K562 (cell line): ENCODE measurements around the gene ACYP2. TPM values are rescaled to one million over a fixed set of nuclear protein-coding genes. Genes with fewer than 3 reads are reported as not detected.

ENCODE experiments used
- ATAC-seq: fragments of 200-7000 bp; cut with Tn5 transposase; 3 replicates; pipeline ENCODE4 v1.9.1; 2020; ENCODE audit warnings: moderate library complexity
- BruUV-seq: library from RNA; stranded (reverse); fragments of 400-500 nt; replicated peaks from 2 replicates; lab custom pipeline; 2021; lab: Mats Ljungman, UMichigan
- CTCF ChIA-PET: fragments of 300-600 bp; formaldehyde crosslinking; extraction: SDS; loops from one replicate; lab custom pipeline; 2021; ENCODE audit warnings: low intra/inter-chr PET ratio; lab: Yijun Ruan, JAX
- POLR2A ChIA-PET: fragments of 300-600, 350-650 bp; sonication (Branson Sonifier 250); formaldehyde crosslinking; extraction: SDS; loops from one replicate; lab custom pipeline; 2021; ENCODE audit warnings: antibody characterized with exemption, inconsistent platforms; lab: Yijun Ruan, JAX
- DNase-seq, 4 experiments: peaks; one replicate each; pipeline versions ENCODE4 v3.0.0 to v3.0.0-alpha.2; 2011 to 2018; ENCODE audit warnings: low spot score in 3 of 4, mixed read lengths in 3 of 4; ENCODE audit errors: extremely low read depth in 1 of 4
- FAIRE-seq: peaks from 2 replicates; lab custom pipeline; 2011; peaks lifted over from hg19 to GRCh38; lab: Jason Lieb, UNC
- H2AFZ ChIP-seq: 2 replicates; pipeline ENCODE4 v1.6.0; 2011; ENCODE audit warnings: low read depth, low read length, control low read depth, inconsistent platforms
- H3K27ac ChIP-seq: fragments of 200-600 bp; 3 replicates; pipeline ENCODE4 v1.8.0; 2011; ENCODE audit warnings: low read depth, mild to moderate bottlenecking, control low read depth, inconsistent platforms, low read length, moderate library complexity, mixed read lengths; ENCODE audit errors: extremely low read depth
- H3K27me3 ChIP-seq, 2 experiments: fragments of 300-600 bp in 1 of 2; 2 replicates in 1 of 2; 3 replicates in 1 of 2; pipeline versions ENCODE4 v1.6.0 to v1.8.0; 2011; ENCODE audit warnings: inconsistent platforms in 2 of 2, low read length in 2 of 2, mild to moderate bottlenecking in 1 of 2, mixed read lengths in 1 of 2, moderate library complexity in 1 of 2; ENCODE audit not compliant: control insufficient read depth in 2 of 2, insufficient read depth in 2 of 2
- H3K36me3 ChIP-seq: fragments of 300-600 bp; 3 replicates; pipeline ENCODE4 v1.8.0; 2011; ENCODE audit warnings: mild to moderate bottlenecking, low read length, inconsistent platforms; ENCODE audit not compliant: control insufficient read depth, insufficient read depth
- H3K4me1 ChIP-seq, 2 experiments: fragments of 200-600 bp in 1 of 2; replicated peaks in 1 of 2; 2 replicates in 1 of 2; 3 replicates in 1 of 2; pipeline versions ENCODE4 v1.5.1 to v1.8.0; 2011; ENCODE audit warnings: inconsistent platforms in 2 of 2, low read length in 2 of 2, mild to moderate bottlenecking in 1 of 2, mixed read lengths in 1 of 2, moderate library complexity in 1 of 2; ENCODE audit not compliant: control insufficient read depth in 2 of 2, insufficient read depth in 2 of 2
- H3K4me2 ChIP-seq: 2 replicates; pipeline ENCODE4 v1.6.1; 2011; ENCODE audit warnings: low read length, control low read depth, inconsistent platforms, mixed read lengths; ENCODE audit not compliant: insufficient read depth
- H3K4me3 ChIP-seq: fragments of 200-600 bp; sonication (generic), shearing (Covaris generic); 2 replicates; pipeline ENCODE4 v1.5.1; 2016; ENCODE audit warnings: control low read depth, inconsistent platforms
- H3K79me2 ChIP-seq: fragments of 200-600 bp; 3 replicates; pipeline ENCODE4 v1.8.0; 2011; ENCODE audit warnings: low read length, inconsistent platforms; ENCODE audit not compliant: control insufficient read depth, insufficient read depth
- H3K9ac ChIP-seq, 2 experiments: 2 replicates each; pipeline versions ENCODE4 v1.6.0 to v1.6.1; 2011; ENCODE audit warnings: low read depth in 2 of 2, low read length in 2 of 2, control low read depth in 1 of 2, inconsistent platforms in 1 of 2, mild to moderate bottlenecking in 1 of 2, mixed read lengths in 1 of 2; ENCODE audit not compliant: insufficient read depth in 1 of 2
- H3K9me1 ChIP-seq: one replicate; pipeline ENCODE4 v1.6.0; 2011; ENCODE audit warnings: inconsistent platforms, mild to moderate bottlenecking, low read length, moderate library complexity; ENCODE audit not compliant: control insufficient read depth, insufficient read depth
- H3K9me3 ChIP-seq: replicated peaks from 2 replicates; pipeline ENCODE4 v1.5.1; 2011; ENCODE audit warnings: low read depth, low read length, inconsistent platforms; ENCODE audit not compliant: control insufficient read depth, insufficient read depth
- H4K20me1 ChIP-seq: replicated peaks from 2 replicates; pipeline ENCODE4 v1.6.1; 2011; ENCODE audit warnings: low read length, inconsistent platforms, mixed read lengths; ENCODE audit not compliant: control insufficient read depth, insufficient read depth
- RFX7 ChIP-seq: fragments of 250-450 bp; sonication (Bioruptor Pico); IDR thresholded peaks from 2 replicates; pipeline ENCODE4 v1.5.1; 2021; ENCODE audit warnings: mild to moderate bottlenecking
- ZNF518B ChIP-seq: fragments of 250-450 bp; sonication (Bioruptor Pico); IDR thresholded peaks from 2 replicates; pipeline ENCODE4 v1.5.0; 2021; ENCODE audit warnings: mild to moderate bottlenecking, moderate library complexity
- WGBS: fragments of 100-300 bp; shearing (Covaris generic); methylation state at CpG from one replicate; pipeline ENCODE4 v1.1.6; 2016; ENCODE audit warnings: low coverage, mixed read lengths; ENCODE audit not compliant: insufficient coverage; ENCODE audit errors: missing lambda C conversion rate; 5-methylcytosine and 5-hydroxymethylcytosine counted together
- in situ Hi-C: fragments of 300-500 bp; cut with MboI; formaldehyde crosslinking; loops from 4 replicates; pipeline ENCODE4 v1.15.0; 2018; ENCODE audit warnings: inconsistent platforms, mixed read lengths
- intact Hi-C: fragments of 100-400 bp; cut with micrococcal nuclease; formaldehyde crosslinking; loops from 2 replicates; pipeline ENCODE4 v1.14.2; 2022
- polyA plus RNA-seq, 8 experiments: library from polyadenylated mRNA; depleted of rRNA in 4 of 8; stranded (reverse) in 5 of 8; unstranded in 3 of 8; fragments of >200 nt; fragmentation: Nextera tagmentation in 2 of 8; fragmentation: Illumina TruSeq in 1 of 8; extraction: Ambion mirVana in 2 of 8; extraction: Trizol in 1 of 8; gene quantifications; 2 replicates each; pipeline versions ENCODE4 v1.2.1 to v1.2.3, GENCODE V29; 2011 to 2014; ENCODE audit warnings: inconsistent platforms in 1 of 8, missing spikeins in 1 of 8
- total RNA-seq, 7 experiments: library from RNA; depleted of rRNA in 6 of 7; stranded (reverse); fragments of >200 nt in 6 of 7; fragmentation: Illumina TruSeq in 2 of 7; extraction: Trizol in 2 of 7; gene quantifications; 2 replicates each; pipeline versions ENCODE4 v1.2.1 to v1.2.3, GENCODE V29; 2011 to 2021; ENCODE audit warnings: low replicate concordance in 1 of 7
- TF ChIP-seq, protein P1 (sequence below), 2 experiments: fragments of 450-650 bp; formaldehyde crosslinking in 1 of 2; IDR thresholded peaks; 2 replicates each; pipeline versions ENCODE4 v1.4.0 to v1.6.1; 2014 to 2020; ENCODE audit warnings: mild to moderate bottlenecking in 2 of 2, borderline replicate concordance in 1 of 2, low read depth in 1 of 2

Gene ACYP2
- total and polyA plus RNA-seq, 9 of the 15 experiments (the other 6 are each of a cell fraction or from before 2014, with no cell fraction given), result 1.0 to 4.1 (median 2.0) TPM

DNA sequence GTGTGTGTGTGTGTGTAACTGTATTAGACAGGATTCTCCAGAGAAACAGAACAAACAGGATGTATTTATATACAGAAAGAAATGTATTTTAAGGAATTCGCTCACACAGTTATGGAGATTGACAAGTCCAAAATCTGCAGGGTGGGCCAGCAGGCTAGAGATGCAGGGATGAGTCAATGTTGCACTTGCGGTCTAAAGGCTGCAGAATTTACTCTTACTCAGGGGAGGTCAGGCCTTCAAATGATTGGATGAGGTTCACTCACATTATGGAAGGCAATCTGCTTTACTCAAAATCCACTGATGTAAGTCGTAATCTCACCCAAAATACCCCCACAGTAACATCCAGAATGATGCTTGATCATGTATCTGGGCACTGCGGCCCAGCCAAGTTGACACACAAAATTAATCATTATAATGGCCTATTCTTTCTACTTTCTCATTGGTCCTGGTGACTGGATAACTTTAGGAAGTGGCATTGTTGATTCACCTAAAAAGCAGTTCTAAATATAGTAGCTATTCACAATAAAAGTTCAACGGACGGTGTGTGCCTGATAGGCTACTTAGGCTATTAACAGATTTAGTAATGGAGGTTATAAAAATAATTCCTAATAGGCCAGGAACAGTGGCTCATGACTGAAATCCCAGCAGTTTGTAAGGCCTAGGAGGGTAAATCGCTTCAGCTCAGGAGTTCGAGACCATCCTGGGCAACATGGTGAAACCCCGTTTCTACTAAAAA is 40.6 kb upstream of the ACYP2 start:
- no peak for FAIRE-seq
- TF ChIP-seq RFX7 (CRISPR knock-in tag) (no peak), ZNF518B (no peak)
- TF ChIP-seq, protein P1, sequence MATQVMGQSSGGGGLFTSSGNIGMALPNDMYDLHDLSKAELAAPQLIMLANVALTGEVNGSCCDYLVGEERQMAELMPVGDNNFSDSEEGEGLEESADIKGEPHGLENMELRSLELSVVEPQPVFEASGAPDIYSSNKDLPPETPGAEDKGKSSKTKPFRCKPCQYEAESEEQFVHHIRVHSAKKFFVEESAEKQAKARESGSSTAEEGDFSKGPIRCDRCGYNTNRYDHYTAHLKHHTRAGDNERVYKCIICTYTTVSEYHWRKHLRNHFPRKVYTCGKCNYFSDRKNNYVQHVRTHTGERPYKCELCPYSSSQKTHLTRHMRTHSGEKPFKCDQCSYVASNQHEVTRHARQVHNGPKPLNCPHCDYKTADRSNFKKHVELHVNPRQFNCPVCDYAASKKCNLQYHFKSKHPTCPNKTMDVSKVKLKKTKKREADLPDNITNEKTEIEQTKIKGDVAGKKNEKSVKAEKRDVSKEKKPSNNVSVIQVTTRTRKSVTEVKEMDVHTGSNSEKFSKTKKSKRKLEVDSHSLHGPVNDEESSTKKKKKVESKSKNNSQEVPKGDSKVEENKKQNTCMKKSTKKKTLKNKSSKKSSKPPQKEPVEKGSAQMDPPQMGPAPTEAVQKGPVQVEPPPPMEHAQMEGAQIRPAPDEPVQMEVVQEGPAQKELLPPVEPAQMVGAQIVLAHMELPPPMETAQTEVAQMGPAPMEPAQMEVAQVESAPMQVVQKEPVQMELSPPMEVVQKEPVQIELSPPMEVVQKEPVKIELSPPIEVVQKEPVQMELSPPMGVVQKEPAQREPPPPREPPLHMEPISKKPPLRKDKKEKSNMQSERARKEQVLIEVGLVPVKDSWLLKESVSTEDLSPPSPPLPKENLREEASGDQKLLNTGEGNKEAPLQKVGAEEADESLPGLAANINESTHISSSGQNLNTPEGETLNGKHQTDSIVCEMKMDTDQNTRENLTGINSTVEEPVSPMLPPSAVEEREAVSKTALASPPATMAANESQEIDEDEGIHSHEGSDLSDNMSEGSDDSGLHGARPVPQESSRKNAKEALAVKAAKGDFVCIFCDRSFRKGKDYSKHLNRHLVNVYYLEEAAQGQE (IDR thresholded peaks at IDR 0.05; ENCODE audit: borderline replicate concordance), result no peak
- TF ChIP-seq, protein P1 (CRISPR knock-in tag; IDR thresholded peaks at IDR 0.05; ENCODE audit: low read depth), result no peak
- POLR2A ChIA-PET, result interaction anchor here (1.2 kb wide), 1 partner anchor 11 kb away, joined by 3 read pairs; no protein-coding TSS in a partner anchor

More for the DNA sequence above, 40.6 kb upstream of the ACYP2 start:
- intact Hi-C loops (loop anchor here (5.0 kb wide), 1 partner anchor 102 kb away; the partner anchor contains the start of gene PSME4), in situ Hi-C loops (no loop called here)
- Histone ChIP-seq H3K36me3 (no peaks in the 10 kb centered on the region), H3K9me1 (no peaks in the 10 kb centered on the region), H3K4me1 (peaks cover 0 to 26% of the 10 kb centered on the region in 2 experiments; a peak in 3 of 5 replicates), H3K79me2 (no peaks in the 10 kb centered on the region), H3K4me2 (no peak overlapping the region), H3K9me3 (peaks cover 20% of the 10 kb centered on the region), H3K27me3 (no peaks in the 10 kb centered on the region), H2AFZ (peak overlapping the region; percentile 33; the same call in 1 of the 2 replicates), H3K4me3 (no peak overlapping the region), H3K9ac (no peak overlapping the region), H4K20me1 (no peaks in the 10 kb centered on the region), H3K27ac (no peak overlapping the region; the same call in 2 of the 3 replicates)
- CTCF ChIA-PET, result no interaction called here
- no peak for DNase-seq
- WGBS, result 88% methylated on average over 9 of the region's 9 CpGs
- no peak for ATAC-seq
- BruUV-seq, result no TSS peak
